Fibroblast of mammary gland (primary cell): ENCODE data around the gene RTP5.
"Not testable (repeated sequence)": the region's sequence is repeated elsewhere in the genome, so short reads cannot be mapped to it uniquely, and the experiment has no call there.

Experiments
- DNase-seq: peaks from one replicate; pipeline ENCODE4 v3.0.0-alpha.2; 2010; ENCODE audit warnings: low read depth
- H3K4me3 ChIP-seq: 2 replicates; pipeline ENCODE4 v1.5.1; 2011; ENCODE audit warnings: low read depth, mild to moderate bottlenecking, low read length, moderate library complexity; ENCODE audit not compliant: control insufficient read depth
- TF ChIP-seq, protein P1 (sequence below): conservative IDR thresholded peaks from 2 replicates; pipeline ENCODE4 v1.5.1; 2011; ENCODE audit warnings: low read depth, low read length, inconsistent platforms; ENCODE audit not compliant: control insufficient read depth, insufficient read depth

The RTP5 gene

GRCh38 chr2:241906826-241907570, 37.5 kb downstream of the RTP5 start:
- TF ChIP-seq, protein P1, sequence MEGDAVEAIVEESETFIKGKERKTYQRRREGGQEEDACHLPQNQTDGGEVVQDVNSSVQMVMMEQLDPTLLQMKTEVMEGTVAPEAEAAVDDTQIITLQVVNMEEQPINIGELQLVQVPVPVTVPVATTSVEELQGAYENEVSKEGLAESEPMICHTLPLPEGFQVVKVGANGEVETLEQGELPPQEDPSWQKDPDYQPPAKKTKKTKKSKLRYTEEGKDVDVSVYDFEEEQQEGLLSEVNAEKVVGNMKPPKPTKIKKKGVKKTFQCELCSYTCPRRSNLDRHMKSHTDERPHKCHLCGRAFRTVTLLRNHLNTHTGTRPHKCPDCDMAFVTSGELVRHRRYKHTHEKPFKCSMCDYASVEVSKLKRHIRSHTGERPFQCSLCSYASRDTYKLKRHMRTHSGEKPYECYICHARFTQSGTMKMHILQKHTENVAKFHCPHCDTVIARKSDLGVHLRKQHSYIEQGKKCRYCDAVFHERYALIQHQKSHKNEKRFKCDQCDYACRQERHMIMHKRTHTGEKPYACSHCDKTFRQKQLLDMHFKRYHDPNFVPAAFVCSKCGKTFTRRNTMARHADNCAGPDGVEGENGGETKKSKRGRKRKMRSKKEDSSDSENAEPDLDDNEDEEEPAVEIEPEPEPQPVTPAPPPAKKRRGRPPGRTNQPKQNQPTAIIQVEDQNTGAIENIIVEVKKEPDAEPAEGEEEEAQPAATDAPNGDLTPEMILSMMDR, result no peak
- no peak overlapping the region for H3K4me3 ChIP-seq
- DNase-seq, result no peak

DNA sequence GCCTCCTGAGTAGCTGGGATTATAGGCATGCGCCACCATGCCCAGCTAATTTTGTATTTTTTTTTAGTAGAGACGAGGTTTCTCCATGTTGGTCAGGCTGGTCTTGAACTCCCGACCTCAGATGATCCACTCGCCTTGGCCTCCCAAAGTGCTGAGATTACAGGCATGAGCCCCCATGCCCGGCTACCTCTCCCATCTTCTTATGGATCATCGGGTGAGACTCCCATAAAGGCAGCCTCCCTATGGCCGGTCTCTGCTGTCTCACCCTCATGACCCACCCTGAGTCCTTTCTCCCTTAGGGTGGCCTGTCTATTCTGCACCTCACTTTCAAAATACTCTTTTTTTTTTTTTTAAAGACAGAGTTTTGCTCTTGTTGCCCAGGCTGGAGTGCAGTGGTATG, 38.3 kb downstream of the RTP5 start:
- DNase-seq, H3K4me3 ChIP-seq: not testable (repeated sequence)

DNA sequence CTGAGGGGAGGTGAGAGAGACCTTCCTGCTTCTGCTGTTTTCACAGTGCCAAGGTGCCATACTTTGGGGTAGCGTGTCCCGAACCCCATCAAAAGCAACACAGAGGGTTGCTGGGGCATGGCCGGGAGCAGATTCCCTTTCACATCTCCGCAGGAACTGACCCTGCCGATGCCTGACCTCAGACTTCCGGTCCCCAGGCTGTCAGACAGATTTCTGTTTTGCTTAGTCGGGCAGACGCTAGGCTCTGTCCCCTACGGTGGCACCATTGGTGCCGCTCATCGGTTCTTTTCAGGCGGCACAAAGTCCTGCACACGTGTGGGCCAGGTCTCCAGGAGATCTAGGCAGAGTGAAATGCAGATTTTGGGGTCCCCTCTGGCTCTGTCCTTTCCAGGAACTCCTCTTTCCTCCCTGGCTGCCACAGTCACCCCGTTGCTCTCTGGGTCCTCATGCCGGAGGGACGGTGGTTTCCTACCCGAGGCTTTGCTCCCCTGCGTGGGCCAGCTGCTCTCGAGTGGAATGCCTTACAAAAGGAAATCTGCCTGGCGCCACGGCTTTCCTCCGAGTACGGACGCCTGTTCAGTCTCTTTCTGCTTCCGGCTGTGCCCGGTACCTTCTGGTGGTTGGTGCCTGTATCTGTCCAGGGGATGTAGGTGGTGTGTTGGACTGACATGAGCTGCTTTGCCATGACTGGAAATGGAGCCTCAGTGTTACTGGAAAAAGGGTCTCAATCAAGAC, 39.3 kb downstream of the RTP5 start:
- no peak overlapping the region for H3K4me3 ChIP-seq
- no peak for DNase-seq
- TF ChIP-seq, protein P1, result no peak

GRCh38 chr2:241909769-241910168, 40.2 kb downstream of the RTP5 start:
- DNase-seq, result no peak

DNA sequence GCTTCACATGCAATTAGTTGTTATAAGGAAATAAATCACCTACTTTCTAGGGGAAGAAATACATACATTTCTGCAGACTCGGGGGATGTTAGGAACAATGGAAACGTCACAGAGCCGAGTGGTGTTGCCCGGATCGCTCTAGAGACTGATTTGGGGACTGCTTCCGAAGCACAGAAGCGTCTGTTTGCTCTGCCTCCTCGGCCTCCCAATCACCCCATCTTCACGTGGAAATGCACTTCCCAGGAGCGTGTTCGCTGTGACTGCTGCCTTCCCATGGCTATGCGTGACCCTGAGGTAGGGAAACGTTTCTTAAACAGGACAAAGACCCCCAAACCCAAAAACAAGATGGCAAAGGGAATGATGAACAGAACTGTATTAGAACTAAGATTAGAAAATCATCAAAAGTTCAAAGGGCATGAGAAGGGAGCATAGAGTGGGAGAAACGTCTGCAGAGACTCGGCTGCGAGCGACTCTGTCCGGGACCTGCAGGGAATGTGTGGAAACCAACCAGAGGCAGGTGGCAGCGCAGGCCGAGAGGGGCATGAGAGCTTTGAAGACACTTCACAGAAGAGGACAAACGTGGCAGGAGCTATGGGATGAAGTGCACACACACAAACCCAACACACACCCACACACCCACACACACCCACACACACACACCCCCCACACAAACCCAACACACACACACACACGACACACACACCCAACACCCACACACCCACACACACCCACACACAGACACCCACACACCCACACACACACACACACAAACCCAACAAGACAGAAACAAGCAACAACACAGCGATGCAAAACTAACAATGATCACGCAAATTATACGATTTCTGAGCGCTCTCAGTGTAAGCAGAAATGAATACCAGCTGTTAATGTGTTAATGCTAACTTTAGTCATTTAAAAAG, 41.3 kb downstream of the RTP5 start:
- H3K4me3 ChIP-seq, result no peak overlapping the region
- DNase-seq, result no peak
- TF ChIP-seq, protein P1, result no peak

More at GRCh38 chr2:241909769-241910168, 40.2 kb downstream of the RTP5 start:
- TF ChIP-seq, protein P1, result no peak
- H3K4me3 ChIP-seq, result no peak overlapping the region

DNA sequence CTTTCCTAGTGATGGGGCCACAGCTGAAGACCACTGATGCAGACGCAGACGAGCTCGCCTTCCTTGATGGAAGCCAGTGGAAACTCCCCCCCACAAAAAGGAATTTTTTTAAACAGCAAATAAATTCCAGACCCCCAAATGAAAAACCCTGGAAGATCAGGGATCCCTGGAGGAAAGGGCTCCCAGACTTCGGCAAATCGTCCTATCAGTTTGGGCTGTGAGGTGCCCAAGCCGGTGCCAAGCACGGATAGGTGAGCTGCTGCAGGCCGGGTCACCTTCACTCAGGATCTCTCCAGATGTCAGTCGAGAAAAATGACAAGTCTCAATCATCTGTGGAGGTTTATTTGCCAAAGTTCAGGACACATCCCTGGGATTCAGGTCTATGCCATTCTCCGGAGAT, 42.0 kb downstream of the RTP5 start:
- TF ChIP-seq, protein P1, result no peak
- no peak overlapping the region for H3K4me3 ChIP-seq
- no peak for DNase-seq

GRCh38 chr2:241912021-241912555, 42.6 kb downstream of the RTP5 start:
- DNase-seq, result no peak
- TF ChIP-seq, protein P1, result no peak
- no peak overlapping the region for H3K4me3 ChIP-seq
